HepG2 (cell line): ENCODE measurements around the gene PRAC1.

Experiments used
- CTCF ChIP-seq: sonication (generic); formaldehyde crosslinking; IDR thresholded peaks from 2 replicates; pipeline ENCODE4 v1.5.0; 2020; ENCODE audit warnings: mild to moderate bottlenecking, missing genetic modification reagents, moderate library complexity
- EZH2 ChIP-seq: conservative IDR thresholded peaks from 2 replicates; pipeline ENCODE4 v1.6.1; 2012; ENCODE audit warnings: mild to moderate bottlenecking, low read depth, low read length, moderate library complexity
- FOXK2 ChIP-seq: fragments of 450-650 bp; IDR thresholded peaks from 2 replicates; pipeline ENCODE4 v1.6.1; 2016
- HNRNPUL1 ChIP-seq: fragments of 200-400 bp; formaldehyde crosslinking; IDR thresholded peaks from 2 replicates; pipeline ENCODE4 v1.6.1; 2017; ENCODE audit warnings: low read depth, mild to moderate bottlenecking, low read length, moderate library complexity
- POLR2A ChIP-seq, 2 experiments: IDR thresholded peaks; 2 replicates each; pipeline ENCODE4 v1.6.1; 2011; ENCODE audit warnings: low read depth in 2 of 2, low read length in 2 of 2, mild to moderate bottlenecking in 1 of 2, moderate library complexity in 1 of 2; ENCODE audit not compliant: insufficient read depth in 1 of 2
- PRDM10 ChIP-seq: sonication (generic); formaldehyde crosslinking; IDR thresholded peaks from 2 replicates; pipeline ENCODE4 v1.4.0; 2020; ENCODE audit warnings: low read depth, missing genetic modification reagents
- SMAD1 ChIP-seq: sonication (generic); formaldehyde crosslinking; IDR thresholded peaks from 2 replicates; pipeline ENCODE4 v1.4.0; 2020; ENCODE audit warnings: missing genetic modification reagents, low read depth, mild to moderate bottlenecking, borderline replicate concordance
- SRF ChIP-seq: IDR thresholded peaks from 2 replicates; pipeline ENCODE4 v1.6.1; 2011; ENCODE audit warnings: mild to moderate bottlenecking, low read depth, low read length, moderate library complexity
- TAF1 ChIP-seq: sonication (generic); formaldehyde crosslinking; IDR thresholded peaks from 2 replicates; pipeline ENCODE4 v1.4.0; 2020; ENCODE audit warnings: missing genetic modification reagents
- TERF1 ChIP-seq: sonication (generic); formaldehyde crosslinking; IDR thresholded peaks from 2 replicates; pipeline ENCODE4 v1.8.0; 2022; ENCODE audit warnings: mild to moderate bottlenecking, missing genetic modification reagents, moderate library complexity
- ZBTB3 ChIP-seq: sonication (generic); formaldehyde crosslinking; IDR thresholded peaks from 2 replicates; pipeline ENCODE4 v1.4.0; 2020; ENCODE audit warnings: low read depth, mild to moderate bottlenecking, moderate library complexity, missing genetic modification reagents, borderline replicate concordance
- ZSCAN12 ChIP-seq: sonication (generic); formaldehyde crosslinking; IDR thresholded peaks from 2 replicates; pipeline ENCODE4 v1.9.0; 2021; ENCODE audit warnings: mild to moderate bottlenecking, missing genetic modification reagents
- ZZZ3 ChIP-seq: sonication (generic); formaldehyde crosslinking; IDR thresholded peaks from 2 replicates; pipeline ENCODE4 v1.4.0; 2020; ENCODE audit warnings: missing genetic modification reagents, mild to moderate bottlenecking, borderline replicate concordance

GRCh38 chr17:48704361-48705248 is 17.7 kb downstream of the PRAC1 start:
- TF ChIP-seq TERF1 (CRISPR knock-in tag) (no peak), PRDM10 (no peak), TAF1 (no peak), SMAD1 (CRISPR knock-in tag) (no peak), SRF (no peak), POLR2A (IDR thresholded peaks at IDR 0.05; ENCODE audit: insufficient read depth in 1 of 2, low read depth in 2 of 2, low read length in 2 of 2) (no peak), CTCF (CRISPR knock-in tag) (no peak), EZH2 (no peak), ZBTB3 (CRISPR knock-in tag) (no peak), ZZZ3 (CRISPR knock-in tag) (no peak), FOXK2 (no peak), HNRNPUL1 (no peak), ZSCAN12 (CRISPR knock-in tag) (no peak)
